HG03103 (cell line): ENCODE results near the gene PDIA5.

Experiments used
- ATAC-seq: cut with Tn5 transposase; IDR thresholded peaks from one replicate; pipeline ENCODE4 v1.9.1; 2021; ENCODE audit warnings: low read depth; ENCODE audit not compliant: unreplicated experiment

Gene PDIA5

DNA sequence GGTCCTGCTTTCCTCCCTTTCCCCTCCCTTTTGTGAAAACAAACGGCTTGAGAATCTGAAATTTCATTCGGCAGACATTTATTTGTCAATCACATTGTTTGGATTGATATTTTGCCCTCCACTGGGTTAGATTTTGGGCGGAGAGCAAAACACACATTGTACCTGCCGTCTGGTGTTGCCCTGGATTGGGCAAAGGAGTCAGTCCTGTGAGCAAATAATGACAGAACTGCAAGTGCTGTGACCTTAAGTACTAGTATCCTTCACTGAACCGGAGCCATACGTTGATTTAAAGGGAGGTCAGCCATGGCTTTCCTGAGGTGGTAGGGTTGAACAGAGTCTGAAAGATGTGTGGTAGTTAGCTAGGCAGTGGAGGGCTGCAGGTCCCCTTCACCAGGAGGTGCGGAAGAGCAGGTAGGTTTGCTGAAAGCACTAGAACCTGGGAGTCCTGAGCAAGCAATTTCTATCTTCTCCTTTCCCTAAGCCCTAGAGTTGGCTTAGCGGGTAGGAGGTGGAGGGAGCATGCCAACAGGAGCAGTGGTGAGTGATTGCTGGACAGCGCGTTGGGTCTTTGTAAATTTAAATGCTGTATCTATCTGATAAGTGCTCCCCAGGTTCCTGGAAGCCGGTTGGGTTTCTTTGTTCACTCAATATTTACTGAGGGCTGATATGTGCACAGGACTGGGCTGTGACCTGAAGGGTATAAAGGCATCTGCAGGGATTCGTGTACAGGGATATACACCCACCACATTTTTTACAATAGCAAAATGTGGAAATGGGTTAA, 2.0 kb downstream of the PDIA5 start:
- no peak for ATAC-seq

GRCh38 chr3:123070510-123070909, 3.7 kb downstream of the PDIA5 start:
- no peak for ATAC-seq

- no peak for ATAC-seq
Measured at GRCh38 chr3:123071146-123071545, 4.3 kb downstream of the PDIA5 start.

GRCh38 chr3:123071581-123071980, 4.8 kb downstream of the PDIA5 start:
- ATAC-seq = no peak

DNA sequence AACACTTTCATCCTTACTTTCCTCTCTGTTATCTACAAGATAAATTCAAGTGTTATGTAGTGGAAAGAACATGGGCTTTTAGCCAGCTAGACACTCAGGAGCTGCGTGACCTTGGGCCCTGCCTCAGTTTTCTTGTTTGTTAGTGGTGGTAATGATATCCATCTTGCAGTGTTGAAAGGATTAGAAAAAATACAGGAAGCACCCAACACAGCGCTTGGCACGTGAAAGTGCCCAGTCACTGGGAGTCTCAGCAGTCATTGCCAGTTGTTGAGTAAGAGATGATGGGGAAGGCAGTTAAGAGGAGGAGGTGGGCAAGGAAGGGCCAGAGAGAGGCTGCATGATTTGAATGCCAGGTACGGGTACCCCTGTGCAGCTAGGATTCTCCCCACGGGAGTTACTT, 5.3 kb downstream of the PDIA5 start:
- no peak for ATAC-seq

- ATAC-seq = no peak
Measured at GRCh38 chr3:123072564-123072963, 5.7 kb downstream of the PDIA5 start.

GRCh38 chr3:123075359-123075758, 8.5 kb downstream of the PDIA5 start:
- no peak for ATAC-seq

- ATAC-seq = no peak
Measured at GRCh38 chr3:123076112-123076495, 9.3 kb downstream of the PDIA5 start.

GRCh38 chr3:123076496-123077418, 9.9 kb downstream of the PDIA5 start:
- no peak for ATAC-seq

DNA sequence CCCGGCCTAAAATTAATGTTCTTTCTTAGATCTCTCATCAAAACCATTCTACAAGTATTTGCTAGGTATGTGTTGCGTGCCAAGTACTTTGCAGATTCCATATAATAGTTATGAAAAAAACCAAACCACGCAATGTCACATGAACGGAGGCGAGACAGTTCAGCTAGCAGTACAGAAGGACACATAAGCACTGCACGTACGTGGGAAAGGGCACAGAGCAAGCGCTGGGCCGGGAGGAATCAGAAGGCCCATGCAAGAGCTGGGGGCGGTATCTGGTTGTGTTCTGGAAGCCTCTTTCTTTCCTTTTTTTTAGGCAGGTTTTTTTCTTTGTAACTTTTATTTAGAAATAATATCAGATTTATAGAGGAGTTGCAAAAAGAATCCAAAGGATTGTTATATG, 11.3 kb downstream of the PDIA5 start:
- no peak for ATAC-seq

DNA sequence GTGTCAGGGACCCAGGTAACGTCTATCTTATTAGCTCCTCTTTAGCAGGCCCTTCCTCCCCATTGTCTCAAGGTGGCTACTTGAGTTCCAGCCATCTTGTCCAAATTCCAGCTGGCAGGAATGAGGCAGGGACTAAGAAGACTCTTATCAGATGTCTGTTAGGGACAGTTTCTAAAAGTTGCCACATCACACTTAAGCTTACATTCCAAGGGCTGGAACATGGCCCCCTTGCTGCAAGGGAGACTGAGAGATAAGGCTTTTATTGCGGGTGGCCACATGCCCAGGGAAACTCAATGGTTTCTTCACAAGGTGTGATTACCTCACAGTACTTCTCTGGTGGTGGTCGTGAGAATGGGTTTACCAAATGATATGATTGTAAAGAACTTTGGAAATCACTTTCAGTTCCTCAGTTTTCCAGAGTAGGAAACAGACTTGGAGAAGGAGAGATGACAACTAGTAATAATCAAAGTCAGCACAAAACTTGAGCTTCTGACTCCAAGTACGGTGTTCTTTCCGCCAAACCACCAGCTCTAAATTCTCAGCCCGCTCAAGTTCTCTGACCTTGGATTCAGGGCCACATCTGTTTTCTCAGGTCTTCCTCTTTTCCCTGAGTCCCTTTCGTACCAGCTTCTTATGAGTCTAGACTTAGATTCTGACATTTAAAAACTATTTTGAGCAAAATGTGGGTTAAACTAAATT, 14.2 kb downstream of the PDIA5 start:
- no peak for ATAC-seq

- no peak for ATAC-seq
Measured at GRCh38 chr3:123081718-123082369, 15.0 kb downstream of the PDIA5 start.

DNA sequence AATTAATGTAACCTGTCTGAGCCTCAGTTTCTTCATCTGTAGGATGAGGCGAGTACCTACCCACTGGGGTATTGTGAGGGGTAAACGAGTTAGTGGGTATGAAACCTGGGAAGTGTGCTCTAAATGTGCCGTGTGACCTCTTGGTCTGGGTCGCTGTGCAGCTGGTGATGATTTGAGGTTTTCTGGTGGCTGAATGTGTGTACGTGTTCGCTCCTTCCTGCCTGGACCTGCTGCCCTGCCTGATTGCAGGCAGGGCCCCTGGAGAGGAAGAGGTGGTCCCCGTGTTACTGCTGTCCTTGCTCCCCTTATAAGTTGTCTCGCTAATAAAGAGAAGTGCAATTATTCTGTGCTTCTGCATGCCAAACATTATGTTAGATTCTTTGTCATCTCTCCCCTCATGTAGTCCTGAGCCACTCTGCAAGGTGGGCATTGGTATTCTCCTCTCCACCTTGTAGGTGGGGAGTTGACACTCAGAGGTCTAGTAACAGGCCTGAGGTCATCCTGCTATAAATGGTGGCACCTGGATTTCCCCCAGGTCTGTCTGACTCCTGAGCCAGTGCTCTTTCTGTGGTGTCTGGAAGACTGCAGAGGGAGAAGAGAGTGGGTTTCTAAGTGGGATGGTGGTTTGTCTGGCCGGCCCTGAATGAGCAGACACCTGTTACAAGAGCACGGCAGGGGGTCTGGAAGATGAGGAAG, 15.7 kb downstream of the PDIA5 start:
- no peak for ATAC-seq

GRCh38 chr3:123083383-123084124, 16.7 kb downstream of the PDIA5 start:
- ATAC-seq = no peak

DNA sequence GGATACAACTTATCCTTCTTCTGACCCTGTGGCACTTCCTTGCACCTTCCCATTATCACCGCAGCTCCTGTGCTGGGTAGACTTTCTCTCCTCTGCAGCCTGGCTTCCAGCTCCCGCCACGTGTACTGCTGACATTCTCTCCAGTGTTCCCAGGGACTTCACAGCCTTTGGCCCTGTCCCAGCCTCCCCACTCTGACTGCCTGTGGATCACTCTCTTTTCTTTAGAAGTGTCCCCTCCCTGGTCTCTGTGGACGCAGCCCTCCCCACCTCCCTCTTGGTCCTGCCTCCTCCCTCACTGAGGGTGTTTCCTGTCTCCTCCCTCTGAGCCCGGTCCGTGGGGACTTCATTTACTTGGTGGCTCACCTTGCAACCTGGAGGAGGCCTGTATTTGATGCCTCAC, 17.4 kb downstream of the PDIA5 start:
- ATAC-seq = no peak

DNA sequence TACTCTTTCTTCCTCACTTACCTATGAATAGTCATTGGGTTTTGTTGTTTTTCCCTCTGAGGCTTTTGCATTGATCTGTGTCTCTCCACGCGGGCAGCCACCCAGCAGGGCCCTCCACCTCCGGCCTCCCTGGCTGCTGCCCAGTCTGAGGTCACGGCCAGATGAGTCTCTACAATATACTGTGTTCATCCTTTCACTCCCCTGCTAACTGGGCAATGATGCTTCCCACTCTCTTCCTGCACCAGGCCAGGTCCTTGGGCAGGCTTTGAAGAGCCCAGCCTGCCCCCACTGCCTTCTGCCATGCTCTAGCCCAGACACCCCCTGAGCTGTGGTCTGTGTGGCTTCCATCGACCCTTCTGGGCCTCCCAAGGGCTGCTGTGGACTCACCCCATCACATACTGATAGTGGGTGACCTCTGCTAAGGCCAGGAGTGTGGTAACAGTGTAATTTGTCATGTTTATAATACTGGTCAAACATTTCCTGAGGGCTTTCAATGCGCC, 18.0 kb downstream of the PDIA5 start:
- ATAC-seq = no peak

GRCh38 chr3:123085293-123085931, 18.6 kb downstream of the PDIA5 start:
- ATAC-seq = no peak

DNA sequence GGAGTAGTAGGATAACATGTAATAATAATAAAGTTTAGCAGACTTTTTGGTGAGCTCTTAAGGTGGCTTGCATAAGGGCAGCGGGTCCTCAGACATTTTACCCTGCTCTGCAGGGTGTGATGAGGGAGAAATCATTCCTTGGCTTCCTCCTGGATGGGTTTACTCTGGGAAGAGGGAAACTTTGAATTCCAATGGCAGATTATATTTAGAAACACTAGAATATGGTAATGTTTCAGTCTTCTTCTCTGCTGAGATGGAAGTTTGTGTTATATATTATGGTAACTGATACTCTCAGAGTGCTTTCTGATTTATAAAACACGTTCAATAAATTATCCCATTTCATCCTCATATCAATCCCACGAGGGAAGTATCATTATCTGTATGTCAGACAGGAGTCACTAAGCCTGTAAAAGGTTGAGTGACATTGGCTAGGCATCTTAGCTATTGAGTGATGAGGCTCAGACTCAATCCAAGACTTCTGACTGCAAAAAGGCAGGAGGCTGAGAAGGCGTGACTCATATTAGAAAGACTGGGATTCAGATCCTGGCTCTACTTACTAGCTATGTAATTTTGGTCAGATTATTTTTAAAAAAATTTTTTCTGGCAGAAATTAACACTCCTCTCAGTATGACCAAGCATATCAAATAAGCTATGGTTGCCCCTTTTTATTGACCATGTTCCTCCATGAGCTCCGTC, 19.3 kb downstream of the PDIA5 start:
- no peak for ATAC-seq
